Central memory CD8-positive, alpha-beta T cell (primary cell): ENCODE results near the gene ZNF613.
"Not testable (repeated sequence)": the region's sequence is repeated elsewhere in the genome, so short reads cannot be mapped to it uniquely, and the experiment has no call there.

Experiments
- ATAC-seq: fragments of 150-1000 bp; cut with Tn5 transposase; replicated peaks from 2 replicates; pipeline ENCODE4 v1.10.0; 2022; ENCODE audit warnings: mild to moderate bottlenecking, moderate FRiP score, moderate number of reproducible peaks; ENCODE audit not compliant: poor library complexity, severe bottlenecking; ENCODE audit errors: extremely low read depth
- DNase-seq, 2 donors: peaks; one replicate each; pipeline ENCODE4 v3.0.0; 2021; ENCODE audit warnings: low spot score in 2 of 2
- H3K27ac Mint-ChIP-seq: one replicate; pipeline ENCODE4 v1.8.0; 2022; ENCODE audit warnings: low read depth, mild to moderate bottlenecking, moderate library complexity, mixed read lengths
- H3K27me3 Mint-ChIP-seq: one replicate; pipeline ENCODE4 v1.8.0; 2022; ENCODE audit warnings: mixed read lengths
- H3K36me3 Mint-ChIP-seq: one replicate; pipeline ENCODE4 v1.8.0; 2022; ENCODE audit warnings: mild to moderate bottlenecking, moderate library complexity, mixed read lengths; ENCODE audit not compliant: insufficient read depth
- H3K4me1 Mint-ChIP-seq: one replicate; pipeline ENCODE4 v1.8.0; 2022; ENCODE audit warnings: mixed read lengths
- H3K4me3 Mint-ChIP-seq: one replicate; pipeline ENCODE4 v1.8.0; 2022; ENCODE audit warnings: mild to moderate bottlenecking, moderate library complexity, mixed read lengths
- H3K9me3 Mint-ChIP-seq: one replicate; pipeline ENCODE4 v1.8.0; 2022; ENCODE audit warnings: mixed read lengths

ZNF613 gene

GRCh38 chr19:51926784-51927741 lies at the start of gene ZNF613:
Gene ZNF613 (plus strand): TSS chr19:51927472. CDS start chr19:51936221, 8,749 bp downstream.
- Mint-ChIP-seq H3K27me3 (no peaks in the 10 kb centered on the region), H3K4me3 (peak within 1 kb of the TSS; percentile 97), H3K4me1 (peaks cover 30% of the 10 kb centered on the region), H3K36me3 (peaks cover 16% of the 10 kb centered on the region), H3K9me3 (peaks cover 26% of the 10 kb centered on the region), H3K27ac (peak within 1 kb of the TSS; percentile 91)
- peak; percentile 70 to 79 for DNase-seq
- ATAC-seq = peak; percentile 78

- no peaks in the 10 kb centered on the region for H3K4me1 Mint-ChIP-seq
- H3K9me3 Mint-ChIP-seq = peaks cover 27% of the 10 kb centered on the region
- H3K27ac Mint-ChIP-seq = no peak overlapping the region
- H3K36me3 Mint-ChIP-seq = peaks cover 12% of the 10 kb centered on the region
- DNase-seq (no peak), ATAC-seq (no peak)
- H3K4me3 Mint-ChIP-seq = no peak overlapping the region
- no peaks in the 10 kb centered on the region for H3K27me3 Mint-ChIP-seq
Measured at GRCh38 chr19:51882518-51882917, 44.8 kb upstream of the ZNF613 start.

GRCh38 chr19:51884713-51885112 lies 42.6 kb upstream of the ZNF613 start:
- DNase-seq (no peak), ATAC-seq (no peak)
- no peak overlapping the region for H3K4me3 Mint-ChIP-seq
- H3K9me3 Mint-ChIP-seq = peaks cover 21% of the 10 kb centered on the region
- H3K4me1 Mint-ChIP-seq = no peaks in the 10 kb centered on the region
- H3K27ac Mint-ChIP-seq = no peak overlapping the region
- H3K36me3 Mint-ChIP-seq = peaks cover 15% of the 10 kb centered on the region
- H3K27me3 Mint-ChIP-seq = no peaks in the 10 kb centered on the region

GRCh38 chr19:51887522-51888498 lies 39.5 kb upstream of the ZNF613 start, which contains the start of gene ZNF577:
Gene ZNF577 (minus strand): TSS chr19:51887951. CDS start chr19:51880382, 7,569 bp downstream.
- Mint-ChIP-seq H3K27me3 (no peaks in the 10 kb centered on the region), H3K4me1 (no peaks in the 10 kb centered on the region), H3K4me3 (peak within 1 kb of the TSS; percentile 74), H3K27ac (peak within 1 kb of the TSS; percentile 87), H3K9me3 (peaks cover 22% of the 10 kb centered on the region), H3K36me3 (peaks cover 23% of the 10 kb centered on the region)
- DNase-seq (peak in 1 of 2 donors; percentile 27), ATAC-seq (peak; percentile 40)

- Mint-ChIP-seq H3K9me3 (peaks cover 40% of the 10 kb centered on the region), H3K36me3 (peaks cover 41% of the 10 kb centered on the region), H3K27me3 (no peaks in the 10 kb centered on the region), H3K27ac (peak overlapping the region; percentile 62), H3K4me1 (no peaks in the 10 kb centered on the region), H3K4me3 (peak overlapping the region; percentile 38)
- DNase-seq (no peak), ATAC-seq (no peak)
Measured at GRCh38 chr19:51889934-51890333, 37.3 kb upstream of the ZNF613 start.

- ATAC-seq (no peak), DNase-seq (no peak)
- Mint-ChIP-seq H3K4me3 (peak overlapping the region; percentile 16), H3K27ac (peak overlapping the region; percentile 13), H3K4me1 (no peaks in the 10 kb centered on the region), H3K27me3 (no peaks in the 10 kb centered on the region), H3K36me3 (peaks cover 54% of the 10 kb centered on the region), H3K9me3 (peaks cover 48% of the 10 kb centered on the region)
Measured at GRCh38 chr19:51891193-51891747, 36.0 kb upstream of the ZNF613 start.

- peaks cover 12% of the 10 kb centered on the region for H3K9me3 Mint-ChIP-seq
- peaks cover 22% of the 10 kb centered on the region for H3K36me3 Mint-ChIP-seq
- no peak for ATAC-seq
- H3K27me3 Mint-ChIP-seq = no peaks in the 10 kb centered on the region
- peaks cover 27% of the 10 kb centered on the region for H3K4me1 Mint-ChIP-seq
- DNase-seq = no peak
- H3K4me3 Mint-ChIP-seq = no peak overlapping the region
- no peak overlapping the region for H3K27ac Mint-ChIP-seq
Measured at GRCh38 chr19:51901860-51902259, 25.4 kb upstream of the ZNF613 start.

- peaks cover 27% of the 10 kb centered on the region for H3K4me1 Mint-ChIP-seq
- DNase-seq = no peak
- H3K27ac Mint-ChIP-seq = no peak overlapping the region
- H3K4me3 Mint-ChIP-seq = peak overlapping the region; percentile 97
- ATAC-seq = no peak
- peaks cover 10% of the 10 kb centered on the region for H3K27me3 Mint-ChIP-seq
- H3K36me3 Mint-ChIP-seq = peaks cover 12% of the 10 kb centered on the region
- H3K9me3 Mint-ChIP-seq = peaks cover 19% of the 10 kb centered on the region
Measured at GRCh38 chr19:51903192-51903591, 24.1 kb upstream of the ZNF613 start.

- Mint-ChIP-seq H3K4me3 (peak within 1 kb of the TSS; percentile 97), H3K27me3 (peaks cover 16% of the 10 kb centered on the region), H3K36me3 (peaks cover 9% of the 10 kb centered on the region), H3K27ac (peak within 1 kb of the TSS; percentile 98), H3K9me3 (peaks cover 20% of the 10 kb centered on the region), H3K4me1 (peaks cover 27% of the 10 kb centered on the region)
- ATAC-seq (peak; percentile 89), DNase-seq (peak; percentile 58 to 73)
Measured at GRCh38 chr19:51904331-51905165, 22.7 kb upstream of the ZNF613 start, which contains the start of gene ZNF649. Gene ZNF649 (minus strand): TSS chr19:51905017. CDS start chr19:51900107, 4,910 bp downstream.

GRCh38 chr19:51905206-51905605 lies 22.1 kb upstream of the ZNF613 start:
- peaks cover 22% of the 10 kb centered on the region for H3K27me3 Mint-ChIP-seq

GRCh38 chr19:51905639-51906038 lies 21.6 kb upstream of the ZNF613 start:
- DNase-seq, H3K27ac Mint-ChIP-seq, H3K36me3 Mint-ChIP-seq, ATAC-seq: not testable (repeated sequence)
- peaks cover 20% of the 10 kb centered on the region for H3K9me3 Mint-ChIP-seq
- peak overlapping the region; percentile 97 for H3K4me3 Mint-ChIP-seq
- peaks cover 23% of the 10 kb centered on the region for H3K27me3 Mint-ChIP-seq
- H3K4me1 Mint-ChIP-seq = peaks cover 27% of the 10 kb centered on the region

More at GRCh38 chr19:51905206-51905605, 22.1 kb upstream of the ZNF613 start:
- peak overlapping the region; percentile 97 for H3K4me3 Mint-ChIP-seq
- ATAC-seq (no peak), DNase-seq (no peak)
- peak overlapping the region; percentile 98 for H3K27ac Mint-ChIP-seq
- peaks cover 6% of the 10 kb centered on the region for H3K36me3 Mint-ChIP-seq
- peaks cover 27% of the 10 kb centered on the region for H3K4me1 Mint-ChIP-seq
- H3K9me3 Mint-ChIP-seq = peaks cover 20% of the 10 kb centered on the region
